Muscle layer of duodenum (tissue), 2 donors: ENCODE data around the gene LTBR.

ENCODE experiments used
- H3K27ac ChIP-seq: one replicate; pipeline ENCODE4 v1.7.0; 2013; ENCODE audit warnings: mild to moderate bottlenecking, low read length
- H3K27me3 ChIP-seq: one replicate; pipeline ENCODE4 v1.7.0; 2013; ENCODE audit warnings: low read depth, mild to moderate bottlenecking, control low read depth, low read length
- H3K36me3 ChIP-seq, 2 donors: one replicate each; pipeline ENCODE4 v1.7.0; 2013; ENCODE audit warnings: low read length in 2 of 2, control low read depth in 1 of 2, mild to moderate bottlenecking in 1 of 2; ENCODE audit not compliant: insufficient read depth in 2 of 2, control insufficient read depth in 1 of 2
- H3K4me1 ChIP-seq, 2 donors: one replicate each; pipeline ENCODE4 v1.7.0; 2013; ENCODE audit warnings: low read length in 2 of 2, mild to moderate bottlenecking in 2 of 2, control low read depth in 1 of 2, moderate library complexity in 1 of 2; ENCODE audit not compliant: insufficient read depth in 2 of 2, control insufficient read depth in 1 of 2
- H3K4me3 ChIP-seq, 2 donors: one replicate each; pipeline ENCODE4 v1.7.0; 2013; ENCODE audit warnings: low read length in 2 of 2, low read depth in 1 of 2, mild to moderate bottlenecking in 1 of 2
- H3K9me3 ChIP-seq, 2 donors: one replicate each; pipeline ENCODE4 v1.7.0; 2013; ENCODE audit warnings: low read length in 2 of 2, control low read depth in 1 of 2, mild to moderate bottlenecking in 1 of 2; ENCODE audit not compliant: control insufficient read depth in 1 of 2
- donor health status: healthy.

The LTBR gene

GRCh38 chr12:6392504-6392903 is 8.5 kb downstream of the LTBR start:
- Histone ChIP-seq H3K4me3 (no peak overlapping the region), H3K36me3 (peaks cover 34 to 37% of the 10 kb centered on the region in 2 donors), H3K27me3 (no peaks in the 10 kb centered on the region), H3K4me1 (peaks cover 4 to 31% of the 10 kb centered on the region in 2 donors), H3K27ac (peak overlapping the region; percentile 64), H3K9me3 (no peaks in the 10 kb centered on the region)

GRCh38 chr12:6393109-6393508 is 9.1 kb downstream of the LTBR start:
- no peak overlapping the region for H3K4me3 ChIP-seq
- H3K9me3 ChIP-seq = no peaks in the 10 kb centered on the region
- H3K27me3 ChIP-seq = no peaks in the 10 kb centered on the region
- peaks cover 28 to 31% of the 10 kb centered on the region in 2 donors for H3K36me3 ChIP-seq
- no peak overlapping the region for H3K27ac ChIP-seq
- H3K4me1 ChIP-seq = peaks cover 4 to 25% of the 10 kb centered on the region in 2 donors

GRCh38 chr12:6394398-6394797 is 10.4 kb downstream of the LTBR start:
- H3K36me3 ChIP-seq = peaks cover 16 to 21% of the 10 kb centered on the region in 2 donors
- H3K27me3 ChIP-seq = no peaks in the 10 kb centered on the region
- peaks cover 4 to 24% of the 10 kb centered on the region in 2 donors for H3K4me1 ChIP-seq
- H3K27ac ChIP-seq = no peak overlapping the region
- no peaks in the 10 kb centered on the region for H3K9me3 ChIP-seq
- H3K4me3 ChIP-seq = no peak overlapping the region

GRCh38 chr12:6396031-6396430 is 12.1 kb downstream of the LTBR start:
- Histone ChIP-seq H3K9me3 (no peaks in the 10 kb centered on the region), H3K27me3 (no peaks in the 10 kb centered on the region), H3K27ac (no peak overlapping the region), H3K36me3 (peaks cover 8 to 14% of the 10 kb centered on the region in 2 donors), H3K4me3 (no peak overlapping the region), H3K4me1 (peaks cover 4 to 19% of the 10 kb centered on the region in 2 donors)

- Histone ChIP-seq H3K27ac (no peak overlapping the region), H3K4me1 (no peaks in the 10 kb centered on the region), H3K36me3 (no peaks in the 10 kb centered on the region), H3K9me3 (no peaks in the 10 kb centered on the region), H3K27me3 (no peaks in the 10 kb centered on the region), H3K4me3 (no peak overlapping the region)
Measured at GRCh38 chr12:6399884-6400644, 16.1 kb downstream of the LTBR start.

GRCh38 chr12:6404390-6404789 is 20.4 kb downstream of the LTBR start:
- Histone ChIP-seq H3K4me3 (no peak overlapping the region), H3K27ac (no peak overlapping the region), H3K4me1 (no peaks in the 10 kb centered on the region), H3K36me3 (no peaks in the 10 kb centered on the region), H3K27me3 (no peaks in the 10 kb centered on the region), H3K9me3 (no peaks in the 10 kb centered on the region)

- Histone ChIP-seq H3K27me3 (no peaks in the 10 kb centered on the region), H3K36me3 (no peaks in the 10 kb centered on the region), H3K4me1 (no peaks in the 10 kb centered on the region), H3K4me3 (no peak overlapping the region), H3K27ac (no peak overlapping the region), H3K9me3 (no peaks in the 10 kb centered on the region)
Measured at GRCh38 chr12:6405963-6406362, 22.0 kb downstream of the LTBR start.

GRCh38 chr12:6407236-6407954 is 23.4 kb downstream of the LTBR start:
- Histone ChIP-seq H3K36me3 (no peaks in the 10 kb centered on the region), H3K4me1 (no peaks in the 10 kb centered on the region), H3K4me3 (no peak overlapping the region), H3K9me3 (no peaks in the 10 kb centered on the region), H3K27ac (no peak overlapping the region), H3K27me3 (no peaks in the 10 kb centered on the region)

- Histone ChIP-seq H3K27me3 (no peaks in the 10 kb centered on the region), H3K9me3 (no peaks in the 10 kb centered on the region), H3K4me3 (no peak overlapping the region), H3K4me1 (peaks cover 0 to 6% of the 10 kb centered on the region in 2 donors), H3K36me3 (no peaks in the 10 kb centered on the region), H3K27ac (no peak overlapping the region)
Measured at GRCh38 chr12:6416596-6416995, 32.6 kb downstream of the LTBR start.

GRCh38 chr12:6418796-6419195 is 34.8 kb downstream of the LTBR start:
- H3K9me3 ChIP-seq = no peaks in the 10 kb centered on the region
- no peaks in the 10 kb centered on the region for H3K27me3 ChIP-seq
- H3K36me3 ChIP-seq = no peaks in the 10 kb centered on the region
- H3K27ac ChIP-seq = no peak overlapping the region
- peaks cover 0 to 8% of the 10 kb centered on the region in 2 donors for H3K4me1 ChIP-seq
- H3K4me3 ChIP-seq = no peak overlapping the region

- H3K27me3 ChIP-seq = no peaks in the 10 kb centered on the region
- H3K36me3 ChIP-seq = no peaks in the 10 kb centered on the region
- H3K9me3 ChIP-seq = no peaks in the 10 kb centered on the region
- no peak overlapping the region for H3K27ac ChIP-seq
- H3K4me1 ChIP-seq = peaks cover 0 to 11% of the 10 kb centered on the region in 2 donors
- H3K4me3 ChIP-seq = no peak overlapping the region
Measured at GRCh38 chr12:6420364-6420763, 36.4 kb downstream of the LTBR start.
